ENCODE measurements around the gene CCDC61. TPM values are rescaled to one million over a fixed set of nuclear protein-coding genes. Genes with fewer than 3 reads are reported as not detected.

CCDC61 gene
- polyA plus RNA-seq, 4 donors: 7.8 to 13.3 (median 10.7) TPM

Other genes starting within 250 kb of the CCDC61 start
- 10 to 100 TPM in 1 of 4 donors, 1 to 10 TPM in 3; 1.6 to 12.4 (median 6.3) TPM for gene SIX5, start 226.2 kb upstream of the CCDC61 start, polyA plus RNA-seq
- 10 to 100 TPM; 12.7 to 42.2 (median 21.6) TPM for gene DMPK, start 213.0 kb upstream of the CCDC61 start, polyA plus RNA-seq
- gene DMWD, start 202.6 kb upstream of the CCDC61 start, polyA plus RNA-seq: 10 to 100 TPM in 2 of 4 donors, 1 to 10 TPM in 2; 4.6 to 20.9 (median 11.9) TPM
- gene RSPH6A, start 180.2 kb upstream of the CCDC61 start, polyA plus RNA-seq: under 1 TPM in 2 of 4 donors, not detected in 2; 0.01 to 0.07 TPM
- 100 to 1,000 TPM in 1 of 4 donors, 10 to 100 TPM in 3; 64.8 to 106 (median 72.4) TPM for gene SYMPK, start 132.3 kb upstream of the CCDC61 start, polyA plus RNA-seq
- gene FOXA3, start 131.1 kb upstream of the CCDC61 start, polyA plus RNA-seq: 10 to 100 TPM; 15.7 to 33.6 (median 23.1) TPM
- 10 to 100 TPM; 14.5 to 22.5 (median 15.7) TPM for gene IRF2BP1, start 109.3 kb upstream of the CCDC61 start, polyA plus RNA-seq
- 10 to 100 TPM in 1 of 4 donors, 1 to 10 TPM in 3; 4.8 to 10.7 (median 8.4) TPM for gene MYPOP, start 92.9 kb upstream of the CCDC61 start, polyA plus RNA-seq
- gene NANOS2, start 80.7 kb upstream of the CCDC61 start, polyA plus RNA-seq: not detected
- 1 to 10 TPM in 1 of 4 donors, under 1 TPM in 3; under 0.01 to 2.0 (median 0.56) TPM for gene NOVA2, start 21.6 kb upstream of the CCDC61 start, polyA plus RNA-seq
- under 1 TPM in 1 of 4 donors, not detected in 3; 0.41 TPM for gene PGLYRP1, start 27.6 kb downstream of the CCDC61 start, polyA plus RNA-seq
- 1 to 10 TPM in 1 of 4 donors, under 1 TPM in 1, not detected in 2; 0.03 to 1.2 TPM for gene IGFL4, start 45.5 kb downstream of the CCDC61 start, polyA plus RNA-seq
- gene IGFL3, start 129.2 kb downstream of the CCDC61 start, polyA plus RNA-seq: not detected
- gene IGFL2, start 152.8 kb downstream of the CCDC61 start, polyA plus RNA-seq: 1 to 10 TPM in 1 of 4 donors, under 1 TPM in 1, not detected in 2; 0.16 to 2.0 TPM
- gene IGFL1, start 234.3 kb downstream of the CCDC61 start, polyA plus RNA-seq: not detected